K562 (cell line): Measurements from ENCODE around the gene ZDHHC24. TPM values are rescaled to one million over a fixed set of nuclear protein-coding genes. Genes with fewer than 3 reads are reported as not detected.

Experiments
- ARID1B ChIP-seq: fragments of 450-650 bp; IDR thresholded peaks from 2 replicates; pipeline ENCODE4 v1.6.1; 2016; ENCODE audit warnings: antibody characterized with exemption, mild to moderate bottlenecking, inconsistent platforms
- BCOR ChIP-seq: fragments of 450-650 bp; IDR thresholded peaks from 2 replicates; pipeline ENCODE4 v1.6.1; 2016
- CREB5 ChIP-seq: fragments of 250-450 bp; sonication (Bioruptor Pico); IDR thresholded peaks from 2 replicates; pipeline ENCODE4 v1.5.0; 2020; ENCODE audit warnings: mild to moderate bottlenecking
- E2F5 ChIP-seq: sonication (generic); formaldehyde crosslinking; IDR thresholded peaks from 2 replicates; pipeline ENCODE4 v1.8.0; 2022; ENCODE audit warnings: mild to moderate bottlenecking, missing genetic modification reagents
- ELF4 ChIP-seq: fragments of 450-650 bp; formaldehyde crosslinking; IDR thresholded peaks from 2 replicates; pipeline ENCODE4 v1.4.0; 2022; ENCODE audit warnings: missing genetic modification characterization
- ETV5 ChIP-seq: sonication (generic); formaldehyde crosslinking; IDR thresholded peaks from 2 replicates; pipeline ENCODE4 v1.4.0; 2020; ENCODE audit warnings: low read depth, mild to moderate bottlenecking, missing genetic modification reagents
- FOXM1 ChIP-seq, 2 experiments: fragments of 450-650 bp in 1 of 2; sonication (generic) in 1 of 2; formaldehyde crosslinking in 1 of 2; IDR thresholded peaks; 2 replicates each; pipeline versions ENCODE4 v1.6.1 to v1.9.0; 2017 to 2022; ENCODE audit warnings: low read depth in 2 of 2, mild to moderate bottlenecking in 2 of 2, missing genetic modification reagents in 1 of 2, moderate library complexity in 1 of 2
- GATA2 ChIP-seq: sonication (generic); formaldehyde crosslinking; IDR thresholded peaks from 2 replicates; pipeline ENCODE4 v1.4.0; 2020; ENCODE audit warnings: mild to moderate bottlenecking, missing genetic modification reagents
- GTF3C2 ChIP-seq: IDR thresholded peaks from 3 replicates; pipeline ENCODE4 v1.6.1; 2011; ENCODE audit warnings: borderline replicate concordance, mild to moderate bottlenecking, moderate library complexity; ENCODE audit not compliant: insufficient read length; ENCODE audit errors: extremely low read depth
- HES1 ChIP-seq: fragments of 450-650 bp; IDR thresholded peaks from 2 replicates; pipeline ENCODE4 v1.6.1; 2016; ENCODE audit warnings: low read depth, mild to moderate bottlenecking, moderate library complexity
- IRF9 ChIP-seq: fragments of 450-650 bp; IDR thresholded peaks from 2 replicates; pipeline ENCODE4 v1.6.1; 2016; ENCODE audit warnings: missing biosample characterization, missing genetic modification characterization
- KDM1A ChIP-seq, 2 experiments: fragments of 450-650 bp; IDR thresholded peaks; 2 replicates each; pipeline ENCODE4 v1.6.1; 2016; ENCODE audit warnings: mild to moderate bottlenecking in 2 of 2
- MTA2 ChIP-seq: fragments of 450-650 bp; IDR thresholded peaks from 2 replicates; pipeline ENCODE4 v1.6.1; 2016; ENCODE audit warnings: low read depth
- NFIC ChIP-seq: fragments of 450-650 bp; IDR thresholded peaks from 2 replicates; pipeline ENCODE4 v1.6.1; 2017; ENCODE audit warnings: mild to moderate bottlenecking, inconsistent platforms
- RBM34 ChIP-seq: fragments of 200-400 bp; formaldehyde crosslinking; IDR thresholded peaks from 2 replicates; pipeline ENCODE4 v1.6.1; 2018; ENCODE audit warnings: low read length, borderline replicate concordance; ENCODE audit not compliant: insufficient read depth
- RNF2 ChIP-seq: sonication (generic); IDR thresholded peaks from 2 replicates; pipeline ENCODE4 v1.6.1; 2016
- RUNX1 ChIP-seq: sonication (generic); IDR thresholded peaks from 2 replicates; pipeline ENCODE4 v1.6.1; 2016; ENCODE audit warnings: antibody characterized with exemption, low read depth
- SMAD4 ChIP-seq: fragments of 250-450 bp; sonication (Bioruptor Pico); conservative IDR thresholded peaks from 2 replicates; pipeline ENCODE4 v1.8.0; 2021; ENCODE audit warnings: inconsistent platforms, mild to moderate bottlenecking, moderate library complexity
- ZBTB7A ChIP-seq: IDR thresholded peaks from 2 replicates; pipeline ENCODE4 v1.6.1; 2011; ENCODE audit warnings: low read depth, mild to moderate bottlenecking, low read length, moderate library complexity, borderline replicate concordance; ENCODE audit not compliant: control insufficient read depth
- ZC3H11A ChIP-seq: IDR thresholded peaks from 2 replicates; pipeline ENCODE4 v1.6.1; 2012; ENCODE audit warnings: low read depth, low read length, improper control_type of control experiment
- ZNF274 ChIP-seq: IDR thresholded peaks from 2 replicates; pipeline ENCODE4 v1.6.1; 2011; ENCODE audit warnings: low read depth, mild to moderate bottlenecking, low read length, moderate library complexity, borderline replicate concordance
- polyA plus RNA-seq, 8 experiments: library from polyadenylated mRNA; depleted of rRNA in 4 of 8; stranded (reverse) in 5 of 8; unstranded in 3 of 8; fragments of >200 nt; fragmentation: Nextera tagmentation in 2 of 8; fragmentation: Illumina TruSeq in 1 of 8; extraction: Ambion mirVana in 2 of 8; extraction: Trizol in 1 of 8; gene quantifications; 2 replicates each; pipeline versions ENCODE4 v1.2.1 to v1.2.3, GENCODE V29; 2011 to 2014; ENCODE audit warnings: inconsistent platforms in 1 of 8, missing spikeins in 1 of 8
- total RNA-seq, 7 experiments: library from RNA; depleted of rRNA in 6 of 7; stranded (reverse); fragments of >200 nt in 6 of 7; fragmentation: Illumina TruSeq in 2 of 7; extraction: Trizol in 2 of 7; gene quantifications; 2 replicates each; pipeline versions ENCODE4 v1.2.1 to v1.2.3, GENCODE V29; 2011 to 2021; ENCODE audit warnings: low replicate concordance in 1 of 7

The ZDHHC24 gene
- total and polyA plus RNA-seq, 9 of the 15 experiments (the other 6 are each of a cell fraction or from before 2014, with no cell fraction given) = 0.45 to 11.2 (median 2.7) TPM

- TF ChIP-seq KDM1A (IDR thresholded peaks at IDR 0.05) (no peak), ZNF274 (no peak), SMAD4 (0 out of 2 replicates have a peak, but pooled peaks have one; percentile 26), ZBTB7A (no peak; the same call in 1 of the 2 replicates), RBM34 (no peak), MTA2 (no peak), E2F5 (CRISPR knock-in tag) (no peak), IRF9 (tag) (no peak), ELF4 (CRISPR knock-in tag) (no peak), NFIC (0 out of 2 replicates have a peak, but pooled peaks have one; percentile 32), ZC3H11A (peak; percentile 82; the same call in 1 of the 2 replicates), GTF3C2 (no peak), BCOR (no peak), ETV5 (peak; percentile 45; the same call in 1 of the 2 replicates), CREB5 (CRISPR knock-in tag) (no peak), RUNX1 (no peak), HES1 (no peak), RNF2 (peak; percentile 46; the same call in 1 of the 2 replicates), FOXM1 (IDR thresholded peaks at IDR 0.05; ENCODE audit: low read depth) (no peak), FOXM1 (CRISPR knock-in tag; IDR thresholded peaks at IDR 0.05; ENCODE audit: low read depth) (no peak), GATA2 (CRISPR knock-in tag) (no peak), ARID1B (no peak)
Observed at GRCh38 chr11:66510271-66510989, 35.4 kb downstream of the ZDHHC24 start, which contains the start of gene BBS1 (continued).
